Common myeloid progenitor, CD34-positive (primary cell): ENCODE measurements around the gene CDK16.

Experiments used
- CTCF ChIA-PET: fragments of 350-600 bp; sonication (Branson Sonifier 250); formaldehyde crosslinking; loops from one replicate; lab custom pipeline; 2021; ENCODE audit warnings: antibody characterized with exemption; lab: Charles Lee
- POLR2A ChIA-PET: fragments of 350-600 bp; sonication (Branson Sonifier 250); formaldehyde crosslinking; loops from one replicate; lab custom pipeline; 2021; ENCODE audit warnings: antibody characterized with exemption; lab: Charles Lee
- DNase-seq, 3 donors: peaks; one replicate each; pipeline versions ENCODE4 v3.0.0 to v3.0.0-alpha.2; 2013
- H3K27ac ChIP-seq, 2 experiments: 1 replicate in 1 of 2; 2 replicates in 1 of 2; pipeline ENCODE4 v1.7.0; 2013; ENCODE audit warnings: inconsistent platforms in 2 of 2, low read length in 2 of 2, mild to moderate bottlenecking in 2 of 2, low read depth in 1 of 2, moderate library complexity in 1 of 2; ENCODE audit not compliant: severe bottlenecking in 2 of 2, insufficient read depth in 1 of 2, poor library complexity in 1 of 2
- H3K27me3 ChIP-seq, 5 experiments: replicated peaks in 2 of 5; 1 replicate in 3 of 5; 2 replicates in 2 of 5; pipeline versions ENCODE4 v1.6.1 to v1.7.0; 2013; ENCODE audit warnings: low read length in 4 of 5, mild to moderate bottlenecking in 2 of 5, moderate library complexity in 2 of 5, inconsistent platforms in 1 of 5; ENCODE audit not compliant: insufficient read depth in 5 of 5, control insufficient read depth in 4 of 5
- H3K36me3 ChIP-seq, 4 experiments: 1 replicate in 2 of 4; 2 replicates in 2 of 4; pipeline versions ENCODE4 v1.6.1 to v1.7.0; 2013; ENCODE audit warnings: low read length in 3 of 4, control low read depth in 1 of 4, mild to moderate bottlenecking in 1 of 4; ENCODE audit not compliant: control insufficient read depth in 4 of 4, insufficient read depth in 4 of 4
- H3K4me1 ChIP-seq, 4 experiments: 1 replicate in 3 of 4; 2 replicates in 1 of 4; pipeline versions ENCODE4 v1.6.1 to v1.7.1; 2013; ENCODE audit warnings: low read length in 3 of 4, mild to moderate bottlenecking in 3 of 4, control low read depth in 1 of 4, inconsistent platforms in 1 of 4, moderate library complexity in 1 of 4; ENCODE audit not compliant: control insufficient read depth in 4 of 4, insufficient read depth in 4 of 4; ENCODE audit errors: control extremely low read depth in 1 of 4
- H3K4me3 ChIP-seq, 7 experiments: 1 replicate in 4 of 7; 2 replicates in 3 of 7; pipeline versions ENCODE4 v1.5.1 to v1.7.0; 2013; ENCODE audit warnings: mild to moderate bottlenecking in 7 of 7, low read length in 6 of 7, moderate library complexity in 6 of 7, inconsistent platforms in 2 of 7, low read depth in 2 of 7, control low read depth in 1 of 7; ENCODE audit not compliant: insufficient read depth in 4 of 7, control insufficient read depth in 1 of 7; ENCODE audit errors: extremely low read depth in 1 of 7
- H3K9me3 ChIP-seq, 5 experiments: 1 replicate in 4 of 5; 2 replicates in 1 of 5; pipeline versions ENCODE4 v1.6.1 to v1.7.1; 2013; ENCODE audit warnings: low read length in 4 of 5, mild to moderate bottlenecking in 2 of 5, inconsistent platforms in 1 of 5, low read depth in 1 of 5, moderate library complexity in 1 of 5; ENCODE audit not compliant: control insufficient read depth in 4 of 5, insufficient read depth in 2 of 5; ENCODE audit errors: control extremely low read depth in 1 of 5
- WGBS: methylation state at CpG from one replicate; pipeline ENCODE4 v1.1.5; 2013; ENCODE audit not compliant: insufficient coverage; 5-methylcytosine and 5-hydroxymethylcytosine counted together

The CDK16 gene

DNA sequence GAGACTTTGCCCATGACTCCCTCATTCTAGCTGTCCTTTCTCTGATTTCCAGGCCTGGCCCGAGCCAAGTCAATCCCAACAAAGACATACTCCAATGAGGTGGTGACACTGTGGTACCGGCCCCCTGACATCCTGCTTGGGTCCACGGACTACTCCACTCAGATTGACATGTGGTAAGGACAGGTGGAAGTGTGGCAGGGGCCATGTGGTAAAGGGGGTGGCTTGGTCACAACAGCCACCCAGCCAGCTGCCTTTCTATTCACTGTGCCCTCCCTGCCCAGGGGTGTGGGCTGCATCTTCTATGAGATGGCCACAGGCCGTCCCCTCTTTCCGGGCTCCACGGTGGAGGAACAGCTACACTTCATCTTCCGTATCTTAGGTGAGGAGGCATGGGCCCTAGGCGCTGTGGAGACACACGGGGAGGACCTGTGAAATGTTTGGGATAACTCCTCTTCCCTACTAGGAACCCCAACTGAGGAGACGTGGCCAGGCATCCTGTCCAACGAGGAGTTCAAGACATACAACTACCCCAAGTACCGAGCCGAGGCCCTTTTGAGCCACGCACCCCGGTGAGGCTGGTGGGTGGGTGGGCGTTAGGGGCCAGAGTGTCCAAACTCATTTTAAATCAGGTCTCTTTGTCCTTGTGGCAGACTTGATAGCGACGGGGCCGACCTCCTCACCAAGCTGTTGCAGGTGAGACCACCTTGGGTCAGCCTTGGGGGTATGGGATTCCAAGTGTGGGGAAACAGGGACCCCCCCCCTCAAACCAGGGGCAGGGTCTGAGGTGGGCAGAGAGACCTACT, 8.3 kb downstream of the CDK16 start:
- DNase-seq = no peak
- ChIA-PET CTCF (no interaction called here), POLR2A (no interaction called here)
- Histone ChIP-seq H3K4me1 (peaks cover 0 to 2% (median 0%) of the 10 kb centered on the region in 4 experiments), H3K4me3 (no peak overlapping the region), H3K27me3 (peaks cover 0 to 17% (median 0%) of the 10 kb centered on the region in 5 experiments), H3K36me3 (peaks cover 7 to 68% (median 50%) of the 10 kb centered on the region in 4 experiments), H3K9me3 (no peaks in the 10 kb centered on the region), H3K27ac (no peak overlapping the region)
- WGBS = 96% methylated on average over 12 of the region's 19 CpGs

DNA sequence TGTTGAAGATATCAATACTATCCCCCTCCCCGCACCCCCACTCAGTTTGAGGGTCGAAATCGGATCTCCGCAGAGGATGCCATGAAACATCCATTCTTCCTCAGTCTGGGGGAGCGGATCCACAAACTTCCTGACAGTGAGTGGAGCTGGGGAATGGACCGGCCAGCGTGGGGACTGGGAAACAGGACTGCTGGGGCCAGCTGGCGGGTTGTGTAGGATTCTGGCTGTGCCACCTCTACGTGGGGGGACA, 8.8 kb downstream of the CDK16 start:
- no peak overlapping the region for H3K4me3 ChIP-seq
- H3K27ac ChIP-seq = no peak overlapping the region
- ChIA-PET CTCF (interaction anchor here (0.9 kb wide), 1 partner anchor 157 kb away, joined by 3 read pairs; no protein-coding TSS in a partner anchor), POLR2A (no interaction called here)
- H3K27me3 ChIP-seq = peaks cover 0 to 22% (median 0%) of the 10 kb centered on the region in 5 experiments
- no CpG with 5 or more reads among the region's 9 CpGs for WGBS
- H3K36me3 ChIP-seq = peaks cover 7 to 63% (median 48%) of the 10 kb centered on the region in 4 experiments
- H3K9me3 ChIP-seq = no peaks in the 10 kb centered on the region
- H3K4me1 ChIP-seq = peaks cover 0 to 2% (median under 1%) of the 10 kb centered on the region in 4 experiments
- DNase-seq = no peak

- CTCF ChIA-PET = no interaction called here
- 98% methylated on average over 9 of the region's 12 CpGs for WGBS
- Histone ChIP-seq H3K4me3 (no peak overlapping the region), H3K27me3 (peaks cover 0 to 35% (median 0%) of the 10 kb centered on the region in 5 experiments), H3K4me1 (peaks cover 0 to 7% (median 4%) of the 10 kb centered on the region in 4 experiments), H3K9me3 (peaks cover 0 to 3% (median 0%) of the 10 kb centered on the region in 5 experiments), H3K27ac (no peak overlapping the region), H3K36me3 (peaks cover 4 to 54% (median 41%) of the 10 kb centered on the region in 4 experiments)
- POLR2A ChIA-PET = no interaction called here
- DNase-seq = no peak
Observed at GRCh38 chrX:47228550-47229270, 10.2 kb downstream of the CDK16 start.

DNA sequence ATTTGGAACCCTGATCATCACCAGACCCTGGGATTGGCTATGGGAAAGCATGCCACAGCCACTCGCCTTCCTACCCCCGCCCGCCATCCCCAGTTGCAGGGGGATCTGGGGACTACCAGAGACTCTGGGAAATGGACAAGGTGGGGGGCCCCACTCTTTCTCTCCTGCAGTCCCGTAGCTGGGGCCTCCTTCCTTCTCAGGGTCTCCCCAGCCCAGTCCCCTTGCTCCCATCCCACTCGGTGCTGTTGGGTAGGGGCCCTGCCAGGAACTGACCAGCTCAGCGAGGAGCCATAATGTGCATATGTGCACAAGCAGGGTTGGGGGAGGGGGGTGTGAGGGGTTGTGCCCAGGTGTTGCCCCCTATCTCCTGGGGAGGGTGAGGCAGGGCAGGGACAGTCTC, 10.9 kb downstream of the CDK16 start:
- Histone ChIP-seq H3K36me3 (peaks cover 2 to 46% (median 34%) of the 10 kb centered on the region in 4 experiments), H3K4me1 (peaks cover 0 to 9% (median 4%) of the 10 kb centered on the region in 4 experiments), H3K27me3 (peaks cover 0 to 37% (median 0%) of the 10 kb centered on the region in 5 experiments), H3K9me3 (peaks cover 0 to 3% (median 0%) of the 10 kb centered on the region in 5 experiments), H3K27ac (no peak overlapping the region), H3K4me3 (no peak overlapping the region)
- CTCF ChIA-PET = no interaction called here
- 100% methylated on average over 1 of the region's 6 CpGs for WGBS
- POLR2A ChIA-PET = no interaction called here
- no peak for DNase-seq

GRCh38 chrX:47230136-47230868, 11.8 kb downstream of the CDK16 start:
- H3K27ac ChIP-seq = no peak overlapping the region
- H3K9me3 ChIP-seq = peaks cover 0 to 3% (median 0%) of the 10 kb centered on the region in 5 experiments
- ChIA-PET CTCF (no interaction called here), POLR2A (no interaction called here)
- no peak for DNase-seq
- no peak overlapping the region for H3K4me3 ChIP-seq
- H3K36me3 ChIP-seq = peaks cover 2 to 38% (median 26%) of the 10 kb centered on the region in 4 experiments
- WGBS = 95% methylated on average over 5 of the region's 5 CpGs
- peaks cover 0 to 36% (median 0%) of the 10 kb centered on the region in 5 experiments for H3K27me3 ChIP-seq
- peaks cover 3 to 13% (median 4%) of the 10 kb centered on the region in 4 experiments for H3K4me1 ChIP-seq

DNA sequence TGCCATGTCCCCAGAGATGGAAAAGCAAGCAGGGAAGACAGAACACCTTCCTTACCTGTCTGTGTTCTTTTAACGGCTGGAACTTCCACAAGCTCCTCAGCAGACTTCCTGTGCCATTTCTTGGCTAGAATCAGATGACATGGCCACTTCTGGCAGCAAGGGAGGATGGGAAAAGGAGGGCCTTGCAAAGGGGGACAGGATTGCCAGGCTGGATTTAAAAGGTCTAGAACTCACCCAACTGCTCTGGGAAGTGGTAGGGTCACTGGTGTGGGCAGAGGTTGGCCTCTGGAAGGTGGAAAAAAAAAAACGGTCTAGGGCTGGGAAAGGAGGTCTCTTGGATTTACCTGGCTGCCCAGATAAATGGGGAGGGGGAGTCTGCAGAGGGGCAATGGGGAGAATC, 12.7 kb downstream of the CDK16 start:
- peaks cover 0 to 32% (median 0%) of the 10 kb centered on the region in 5 experiments for H3K27me3 ChIP-seq
- peaks cover 3 to 13% (median 4%) of the 10 kb centered on the region in 4 experiments for H3K4me1 ChIP-seq
- H3K9me3 ChIP-seq = peaks cover 0 to 3% (median 0%) of the 10 kb centered on the region in 5 experiments
- no peak for DNase-seq
- no peak overlapping the region for H3K4me3 ChIP-seq
- H3K36me3 ChIP-seq = peaks cover 2 to 29% (median 18%) of the 10 kb centered on the region in 4 experiments
- WGBS = 66% methylated on average over 2 of the region's 2 CpGs
- CTCF ChIA-PET = no interaction called here
- POLR2A ChIA-PET = interaction anchor here (0.8 kb wide), 1 partner anchor 14 kb away, joined by 3 read pairs; no protein-coding TSS in a partner anchor
- no peak overlapping the region for H3K27ac ChIP-seq
